ENCODE data around the gene NEURL1.

- TF ChIP-seq, protein P1, sequence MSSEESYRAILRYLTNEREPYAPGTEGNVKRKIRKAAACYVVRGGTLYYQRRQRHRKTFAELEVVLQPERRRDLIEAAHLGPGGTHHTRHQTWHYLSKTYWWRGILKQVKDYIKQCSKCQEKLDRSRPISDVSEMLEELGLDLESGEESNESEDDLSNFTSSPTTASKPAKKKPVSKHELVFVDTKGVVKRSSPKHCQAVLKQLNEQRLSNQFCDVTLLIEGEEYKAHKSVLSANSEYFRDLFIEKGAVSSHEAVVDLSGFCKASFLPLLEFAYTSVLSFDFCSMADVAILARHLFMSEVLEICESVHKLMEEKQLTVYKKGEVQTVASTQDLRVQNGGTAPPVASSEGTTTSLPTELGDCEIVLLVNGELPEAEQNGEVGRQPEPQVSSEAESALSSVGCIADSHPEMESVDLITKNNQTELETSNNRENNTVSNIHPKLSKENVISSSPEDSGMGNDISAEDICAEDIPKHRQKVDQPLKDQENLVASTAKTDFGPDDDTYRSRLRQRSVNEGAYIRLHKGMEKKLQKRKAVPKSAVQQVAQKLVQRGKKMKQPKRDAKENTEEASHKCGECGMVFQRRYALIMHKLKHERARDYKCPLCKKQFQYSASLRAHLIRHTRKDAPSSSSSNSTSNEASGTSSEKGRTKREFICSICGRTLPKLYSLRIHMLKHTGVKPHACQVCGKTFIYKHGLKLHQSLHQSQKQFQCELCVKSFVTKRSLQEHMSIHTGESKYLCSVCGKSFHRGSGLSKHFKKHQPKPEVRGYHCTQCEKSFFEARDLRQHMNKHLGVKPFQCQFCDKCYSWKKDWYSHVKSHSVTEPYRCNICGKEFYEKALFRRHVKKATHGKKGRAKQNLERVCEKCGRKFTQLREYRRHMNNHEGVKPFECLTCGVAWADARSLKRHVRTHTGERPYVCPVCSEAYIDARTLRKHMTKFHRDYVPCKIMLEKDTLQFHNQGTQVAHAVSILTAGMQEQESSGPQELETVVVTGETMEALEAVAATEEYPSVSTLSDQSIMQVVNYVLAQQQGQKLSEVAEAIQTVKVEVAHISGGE (CRISPR knock-in tag; IDR thresholded peaks at IDR 0.05): no peak
- TF ChIP-seq CBX5 (IDR thresholded peaks at IDR 0.05; ENCODE audit: low read depth): no peak
- TF ChIP-seq, protein P2, sequence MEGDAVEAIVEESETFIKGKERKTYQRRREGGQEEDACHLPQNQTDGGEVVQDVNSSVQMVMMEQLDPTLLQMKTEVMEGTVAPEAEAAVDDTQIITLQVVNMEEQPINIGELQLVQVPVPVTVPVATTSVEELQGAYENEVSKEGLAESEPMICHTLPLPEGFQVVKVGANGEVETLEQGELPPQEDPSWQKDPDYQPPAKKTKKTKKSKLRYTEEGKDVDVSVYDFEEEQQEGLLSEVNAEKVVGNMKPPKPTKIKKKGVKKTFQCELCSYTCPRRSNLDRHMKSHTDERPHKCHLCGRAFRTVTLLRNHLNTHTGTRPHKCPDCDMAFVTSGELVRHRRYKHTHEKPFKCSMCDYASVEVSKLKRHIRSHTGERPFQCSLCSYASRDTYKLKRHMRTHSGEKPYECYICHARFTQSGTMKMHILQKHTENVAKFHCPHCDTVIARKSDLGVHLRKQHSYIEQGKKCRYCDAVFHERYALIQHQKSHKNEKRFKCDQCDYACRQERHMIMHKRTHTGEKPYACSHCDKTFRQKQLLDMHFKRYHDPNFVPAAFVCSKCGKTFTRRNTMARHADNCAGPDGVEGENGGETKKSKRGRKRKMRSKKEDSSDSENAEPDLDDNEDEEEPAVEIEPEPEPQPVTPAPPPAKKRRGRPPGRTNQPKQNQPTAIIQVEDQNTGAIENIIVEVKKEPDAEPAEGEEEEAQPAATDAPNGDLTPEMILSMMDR (IDR thresholded peaks at IDR 0.05 in 2 of 3, conservative IDR thresholded peaks at IDR 0.05 in 1 of 3; ENCODE audit: control insufficient read depth in 2 of 3, extremely low read depth in 1 of 3, insufficient read depth in 1 of 3, low read depth in 3 of 3, low read length in 3 of 3): no peak
- TF ChIP-seq RCOR1 (conservative IDR thresholded peaks at IDR 0.05; ENCODE audit: low read depth, low read length): no peak
- TF ChIP-seq USF2 (IDR thresholded peaks at IDR 0.05; ENCODE audit: borderline replicate concordance, low read depth, low read length): no peak
- TF ChIP-seq ESRRA (IDR thresholded peaks at IDR 0.05; ENCODE audit: low read length): no peak
- TF ChIP-seq, protein P3, sequence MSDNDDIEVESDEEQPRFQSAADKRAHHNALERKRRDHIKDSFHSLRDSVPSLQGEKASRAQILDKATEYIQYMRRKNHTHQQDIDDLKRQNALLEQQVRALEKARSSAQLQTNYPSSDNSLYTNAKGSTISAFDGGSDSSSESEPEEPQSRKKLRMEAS (IDR thresholded peaks at IDR 0.05; ENCODE audit: low read depth, low read length): no peak
- no peak for TF ChIP-seq CREM (IDR thresholded peaks at IDR 0.05; ENCODE audit: low read depth)
- TF ChIP-seq EGR1 (IDR thresholded peaks at IDR 0.05; ENCODE audit: borderline replicate concordance in 1 of 2, low read depth in 2 of 2, low read length in 2 of 2): no peak
- TF ChIP-seq SREBF2 (IDR thresholded peaks at IDR 0.05; ENCODE audit: low read length): no peak
- TF ChIP-seq, protein P4, sequence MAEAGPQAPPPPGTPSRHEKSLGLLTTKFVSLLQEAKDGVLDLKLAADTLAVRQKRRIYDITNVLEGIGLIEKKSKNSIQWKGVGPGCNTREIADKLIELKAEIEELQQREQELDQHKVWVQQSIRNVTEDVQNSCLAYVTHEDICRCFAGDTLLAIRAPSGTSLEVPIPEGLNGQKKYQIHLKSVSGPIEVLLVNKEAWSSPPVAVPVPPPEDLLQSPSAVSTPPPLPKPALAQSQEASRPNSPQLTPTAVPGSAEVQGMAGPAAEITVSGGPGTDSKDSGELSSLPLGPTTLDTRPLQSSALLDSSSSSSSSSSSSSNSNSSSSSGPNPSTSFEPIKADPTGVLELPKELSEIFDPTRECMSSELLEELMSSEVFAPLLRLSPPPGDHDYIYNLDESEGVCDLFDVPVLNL (IDR thresholded peaks at IDR 0.05; ENCODE audit: low read depth, low read length): no peak
- no peak for TF ChIP-seq DPF2 (IDR thresholded peaks at IDR 0.05)
Observed at GRCh38 chr10:103448746-103449145, 44.8 kb upstream of the NEURL1 start.

Measured in GM12878 (cell line).